SK-N-MC (cell line): Measurements from ENCODE around the gene MINDY4.

Experiments used
- DNase-seq: peaks from one replicate; pipeline ENCODE4 v3.0.0-alpha.2; 2011; ENCODE audit warnings: low read depth, low spot score
- H3K27ac ChIP-seq: fragments of 200-600 bp; sonication (generic); 2 replicates; pipeline ENCODE4 v1.5.1; 2016; ENCODE audit warnings: mixed run types
- H3K36me3 ChIP-seq: fragments of 200-600 bp; sonication (generic); 2 replicates; pipeline ENCODE4 v1.6.1; 2017; ENCODE audit warnings: antibody characterized with exemption, low read length, mixed read lengths; ENCODE audit not compliant: insufficient read depth
- H3K4me3 ChIP-seq: fragments of 200-600 bp; sonication (generic); 2 replicates; pipeline ENCODE4 v1.5.1; 2016
- H3K9ac ChIP-seq: fragments of 200-600 bp; sonication (generic); 2 replicates; pipeline ENCODE4 v1.8.0; 2017; ENCODE audit warnings: mixed run types, mixed read lengths; ENCODE audit not compliant: insufficient read length
- H3K9me3 ChIP-seq: fragments of 200-600 bp; sonication (generic); 2 replicates; pipeline ENCODE4 v1.6.1; 2017; ENCODE audit warnings: low read depth, mild to moderate bottlenecking, antibody characterized with exemption, low read length, moderate library complexity, mixed read lengths
- EZH2 ChIP-seq: fragments of 200-600 bp; sonication (generic); IDR thresholded peaks from one replicate; pipeline ENCODE4 v1.6.1; 2017; ENCODE audit warnings: antibody characterized with exemption
- FOXP2 ChIP-seq: optimal IDR thresholded peaks from 2 replicates; pipeline ENCODE3; 2011; ENCODE audit warnings: mild to moderate bottlenecking, moderate library complexity; ENCODE audit not compliant: insufficient read depth; ENCODE audit errors: extremely low read length, control extremely low read depth
- POLR2AphosphoS5 ChIP-seq: IDR thresholded peaks from 2 replicates; pipeline ENCODE4 v1.6.1; 2012; ENCODE audit warnings: mild to moderate bottlenecking, low read depth, low read length, borderline replicate concordance

Gene MINDY4

GRCh38 chr7:30778255-30779025, 7.2 kb downstream of the MINDY4 start:
- H3K4me3 ChIP-seq: no peak overlapping the region
- peaks cover 24% of the 10 kb centered on the region for H3K36me3 ChIP-seq
- no peak for DNase-seq

GRCh38 chr7:30779574-30779973, 8.4 kb downstream of the MINDY4 start:
- no peak overlapping the region for H3K9ac ChIP-seq
- no peak for DNase-seq
- H3K9me3 ChIP-seq: no peaks in the 10 kb centered on the region
- TF ChIP-seq EZH2 (no peak), POLR2AphosphoS5 (no peak), FOXP2 (no peak)
- H3K4me3 ChIP-seq: no peak overlapping the region
- H3K27ac ChIP-seq: no peak overlapping the region
- H3K36me3 ChIP-seq: peaks cover 24% of the 10 kb centered on the region

More at GRCh38 chr7:30778255-30779025, 7.2 kb downstream of the MINDY4 start:
- Histone ChIP-seq H3K27ac (no peak overlapping the region), H3K9ac (no peak overlapping the region), H3K9me3 (no peaks in the 10 kb centered on the region)
- no peak for TF ChIP-seq EZH2

- Histone ChIP-seq H3K36me3 (peaks cover 26% of the 10 kb centered on the region), H3K9me3 (no peaks in the 10 kb centered on the region), H3K4me3 (no peak overlapping the region), H3K27ac (no peak overlapping the region), H3K9ac (no peak overlapping the region)
- TF ChIP-seq FOXP2 (no peak), EZH2 (no peak), POLR2AphosphoS5 (no peak)
- no peak for DNase-seq
Observed at GRCh38 chr7:30780941-30781340, 9.7 kb downstream of the MINDY4 start.

- Histone ChIP-seq H3K27ac (no peak overlapping the region), H3K9ac (no peak overlapping the region), H3K9me3 (no peaks in the 10 kb centered on the region), H3K36me3 (peaks cover 29% of the 10 kb centered on the region), H3K4me3 (no peak overlapping the region)
- no peak for DNase-seq
- TF ChIP-seq FOXP2: no peak
- TF ChIP-seq EZH2: no peak
- TF ChIP-seq POLR2AphosphoS5: no peak
Observed at GRCh38 chr7:30782690-30783089, 11.5 kb downstream of the MINDY4 start.

- Histone ChIP-seq H3K9me3 (no peaks in the 10 kb centered on the region), H3K4me3 (no peak overlapping the region), H3K27ac (no peak overlapping the region), H3K36me3 (peaks cover 23% of the 10 kb centered on the region), H3K9ac (no peak overlapping the region)
- no peak for DNase-seq
- no peak for TF ChIP-seq FOXP2
- TF ChIP-seq POLR2AphosphoS5: no peak
- TF ChIP-seq EZH2: no peak
Observed at GRCh38 chr7:30785786-30786185, 14.6 kb downstream of the MINDY4 start.

GRCh38 chr7:30787486-30787885, 16.3 kb downstream of the MINDY4 start:
- TF ChIP-seq POLR2AphosphoS5 (no peak), FOXP2 (no peak), EZH2 (no peak)
- DNase-seq: no peak
- Histone ChIP-seq H3K4me3 (no peak overlapping the region), H3K9me3 (no peaks in the 10 kb centered on the region), H3K36me3 (peaks cover 16% of the 10 kb centered on the region), H3K27ac (no peak overlapping the region), H3K9ac (no peak overlapping the region)

- Histone ChIP-seq H3K4me3 (no peak overlapping the region), H3K27ac (no peak overlapping the region), H3K9ac (no peak overlapping the region), H3K36me3 (peaks cover 7% of the 10 kb centered on the region; the same call in 1 of the 2 replicates), H3K9me3 (no peaks in the 10 kb centered on the region)
- TF ChIP-seq POLR2AphosphoS5: no peak
- no peak for TF ChIP-seq FOXP2
- TF ChIP-seq EZH2: no peak
- DNase-seq: no peak
Observed at GRCh38 chr7:30788640-30789333, 17.6 kb downstream of the MINDY4 start.

- H3K36me3 ChIP-seq: peaks cover 7% of the 10 kb centered on the region; the same call in 1 of the 2 replicates
- no peak overlapping the region for H3K27ac ChIP-seq
- H3K9me3 ChIP-seq: no peaks in the 10 kb centered on the region
- no peak overlapping the region for H3K4me3 ChIP-seq
- no peak overlapping the region for H3K9ac ChIP-seq
- no peak for DNase-seq
- TF ChIP-seq EZH2: no peak
Observed at GRCh38 chr7:30789334-30789711, 18.1 kb downstream of the MINDY4 start.
